Islet of Langerhans (tissue), 1 donor: Measurements from ENCODE around the gene CADM4.

ENCODE experiments used
- FAIRE-seq: peaks from one replicate; lab custom pipeline; 2011; peaks lifted over from hg19 to GRCh38; lab: Jason Lieb, UNC

The CADM4 gene

GRCh38 chr19:43582495-43582894 lies 57.2 kb downstream of the CADM4 start:
- no peak for FAIRE-seq

- no peak for FAIRE-seq
Measured at GRCh38 chr19:43581467-43581866, 58.2 kb downstream of the CADM4 start.

- no peak for FAIRE-seq
Measured at GRCh38 chr19:43578787-43579186, 60.9 kb downstream of the CADM4 start.

- FAIRE-seq, result no peak
Measured at GRCh38 chr19:43575955-43576878, 63.4 kb downstream of the CADM4 start.

GRCh38 chr19:43575156-43575950 lies 64.3 kb downstream of the CADM4 start, which contains the start of the genes PINLYP and XRCC1:
Gene PINLYP, plus strand, starts transcription at chr19:43575801. Its CDS starts 1,391 bp downstream, at chr19:43577192.
Gene XRCC1, minus strand, starts transcription at chr19:43575527. Its CDS starts 69 bp downstream, at chr19:43575458.
- peak; percentile 99 for FAIRE-seq

GRCh38 chr19:43574424-43575155 lies 65.1 kb downstream of the CADM4 start:
- FAIRE-seq, result no peak
